Measurements from ENCODE around the gene BABAM2. TPM values are rescaled to one million over a fixed set of nuclear protein-coding genes. Genes with fewer than 3 reads are reported as not detected.

BABAM2 gene
- total RNA-seq, 1 experiment from 2014 or later = 27.1 TPM

DNA sequence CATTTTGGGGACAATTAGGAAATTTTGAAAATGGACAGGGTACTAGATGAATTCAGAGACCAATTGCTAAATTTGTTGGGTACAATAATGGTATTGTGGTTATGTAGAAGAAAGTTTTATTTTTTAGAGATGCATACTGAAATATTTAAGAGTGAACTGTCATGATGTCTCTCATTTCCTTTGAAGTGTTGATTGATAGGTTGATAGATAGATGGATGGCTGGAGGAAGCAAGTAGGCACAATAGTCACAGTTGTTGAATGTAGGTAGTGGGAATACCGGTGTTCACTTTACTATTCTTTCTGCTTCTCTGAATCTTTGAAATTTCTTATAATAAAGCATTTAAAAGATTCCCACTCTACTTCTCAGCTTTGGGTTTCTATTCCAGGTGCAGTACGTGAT, 350.4 kb downstream of the BABAM2 start:
- Histone ChIP-seq H2BK15ac (ENCODE audit: low read depth, low read length) (no peak overlapping the region), H3K27ac (ENCODE audit: insufficient read length, low read depth, low read length) (no peak overlapping the region), H2BK120ac (ENCODE audit: low read depth, low read length, poor library complexity, severe bottlenecking) (no peak overlapping the region), H4K5ac (ENCODE audit: insufficient read length, low read depth, low read length) (no peak overlapping the region), H3K56ac (ENCODE audit: insufficient read length, low read depth, low read length) (no peak overlapping the region), H3K18ac (ENCODE audit: insufficient read length, low read depth, low read length) (no peak overlapping the region), H2AFZ (ENCODE audit: low read length) (no peak overlapping the region), H4K20me1 (ENCODE audit: control insufficient read depth, insufficient read depth, insufficient read length) (no peaks in the 10 kb centered on the region), H3K4me1 (ENCODE audit: insufficient read depth, low read length) (no peaks in the 10 kb centered on the region), H3K23ac (ENCODE audit: insufficient read length, low read depth, low read length) (no peak overlapping the region), H2AK5ac (ENCODE audit: insufficient read length, low read length) (no peak overlapping the region), H3K4me2 (ENCODE audit: insufficient read depth, insufficient read length, low read length) (no peak overlapping the region), H3K4ac (ENCODE audit: low read depth, low read length) (no peak overlapping the region), H4K91ac (ENCODE audit: insufficient read length, low read depth, low read length) (no peak overlapping the region), H3K27me3 (ENCODE audit: insufficient read depth, low read length) (no peaks in the 10 kb centered on the region), H3K23me2 (ENCODE audit: insufficient read length, low read depth, low read length, poor library complexity, severe bottlenecking) (no peaks in the 10 kb centered on the region), H3T11ph (ENCODE audit: low read length) (no peak overlapping the region), H2BK20ac (ENCODE audit: low read depth, low read length, poor library complexity, severe bottlenecking) (no peak overlapping the region), H2BK5ac (ENCODE audit: insufficient read length, low read length) (no peak overlapping the region), H3K79me2 (ENCODE audit: insufficient read depth, low read length) (no peaks in the 10 kb centered on the region), H3K9ac (ENCODE audit: extremely low read depth, insufficient read length, low read length) (no peak overlapping the region), H2BK12ac (ENCODE audit: insufficient read length, low read depth, low read length) (no peak overlapping the region), H4K8ac (replicated peaks; ENCODE audit: insufficient read length, low read depth, low read length) (no peak overlapping the region), H3K9me3 (ENCODE audit: control insufficient read depth, low read depth, low read length) (no peaks in the 10 kb centered on the region), H3K14ac (ENCODE audit: insufficient read depth, low read length) (no peak overlapping the region), H3K79me1 (ENCODE audit: insufficient read depth, low read depth, low read length, poor library complexity, severe bottlenecking) (no peaks in the 10 kb centered on the region)
- Mint-ChIP-seq H3K27me3 (ENCODE audit: low read depth) (no peaks in the 10 kb centered on the region), H3K4me3 (no peak overlapping the region), H3K36me3 (ENCODE audit: insufficient read depth in 1 of 3, low read depth in 3 of 3) (peaks cover 0 to 2% (median 0%) of the 10 kb centered on the region in 3 experiments; a peak in 1 of 7 replicates), H3K9me3 (no peaks in the 10 kb centered on the region), H3K4me1 (no peaks in the 10 kb centered on the region), H3K27ac (no peak overlapping the region)
- no CpG with 5 or more reads among the region's 2 CpGs for WGBS (ENCODE audit: extremely low coverage, insufficient read length, low lambda C conversion rate)
- TF ChIP-seq, protein P1, sequence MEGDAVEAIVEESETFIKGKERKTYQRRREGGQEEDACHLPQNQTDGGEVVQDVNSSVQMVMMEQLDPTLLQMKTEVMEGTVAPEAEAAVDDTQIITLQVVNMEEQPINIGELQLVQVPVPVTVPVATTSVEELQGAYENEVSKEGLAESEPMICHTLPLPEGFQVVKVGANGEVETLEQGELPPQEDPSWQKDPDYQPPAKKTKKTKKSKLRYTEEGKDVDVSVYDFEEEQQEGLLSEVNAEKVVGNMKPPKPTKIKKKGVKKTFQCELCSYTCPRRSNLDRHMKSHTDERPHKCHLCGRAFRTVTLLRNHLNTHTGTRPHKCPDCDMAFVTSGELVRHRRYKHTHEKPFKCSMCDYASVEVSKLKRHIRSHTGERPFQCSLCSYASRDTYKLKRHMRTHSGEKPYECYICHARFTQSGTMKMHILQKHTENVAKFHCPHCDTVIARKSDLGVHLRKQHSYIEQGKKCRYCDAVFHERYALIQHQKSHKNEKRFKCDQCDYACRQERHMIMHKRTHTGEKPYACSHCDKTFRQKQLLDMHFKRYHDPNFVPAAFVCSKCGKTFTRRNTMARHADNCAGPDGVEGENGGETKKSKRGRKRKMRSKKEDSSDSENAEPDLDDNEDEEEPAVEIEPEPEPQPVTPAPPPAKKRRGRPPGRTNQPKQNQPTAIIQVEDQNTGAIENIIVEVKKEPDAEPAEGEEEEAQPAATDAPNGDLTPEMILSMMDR (conservative IDR thresholded peaks at IDR 0.05) = no peak
- no peak for DNase-seq

Data from H9 (cell line).